Thoracic aorta (tissue), 2 donors: ENCODE measurements around the gene SGCG. TPM values are rescaled to one million over a fixed set of nuclear protein-coding genes. Genes with fewer than 3 reads are reported as not detected.
A peak's percentile ranks its signal among the peaks of the same experiment; 100 is the strongest.

Source experiments
- ATAC-seq: fragments of 150-250 bp; one replicate; pipeline ENCODE4 v1.8.0; 2017; ENCODE audit warnings: low read depth; ENCODE audit not compliant: insufficient number of reproducible peaks, low FRiP score
- DNase-seq: peaks from one replicate; pipeline ENCODE4 v3.0.0-alpha.2; 2020; ENCODE audit warnings: low spot score
- H3K27ac ChIP-seq, 2 donors: fragments of 200-600 bp; sonication (generic); 1 replicate in 1 of 2; 2 replicates in 1 of 2; pipeline ENCODE4 v1.5.1; 2016; ENCODE audit warnings: mild to moderate bottlenecking in 2 of 2, moderate library complexity in 2 of 2
- H3K27me3 ChIP-seq: fragments of 200-600 bp; sonication (generic); replicated peaks from 2 replicates; pipeline ENCODE4 v1.6.0; 2016; ENCODE audit warnings: mild to moderate bottlenecking; ENCODE audit not compliant: insufficient read depth
- H3K36me3 ChIP-seq: fragments of 200-600 bp; sonication (generic); one replicate; pipeline ENCODE4 v1.5.1; 2016
- H3K4me1 ChIP-seq, 2 donors: fragments of 200-600 bp; sonication (generic); 1 replicate in 1 of 2; 2 replicates in 1 of 2; pipeline versions ENCODE4 v1.5.1 to v1.6.0; 2016; ENCODE audit warnings: low read depth in 2 of 2, mild to moderate bottlenecking in 1 of 2; ENCODE audit not compliant: control insufficient read depth in 1 of 2
- H3K4me3 ChIP-seq: fragments of 200-600 bp; sonication (generic); 2 replicates; pipeline ENCODE4 v1.5.1; 2016; ENCODE audit warnings: mild to moderate bottlenecking
- H3K9me3 ChIP-seq: fragments of 200-600 bp; sonication (generic); 2 replicates; pipeline ENCODE4 v1.5.1; 2016
- total RNA-seq, 2 donors: library from RNA; depleted of rRNA; stranded (reverse); fragments of >200 nt; gene quantifications; one replicate each; pipeline versions ENCODE4 v1.1.0 to v1.2.3, GENCODE V29; 2016
- TF ChIP-seq, protein P1 (sequence below): fragments of 200-600 bp; sonication (generic); IDR thresholded peaks from one replicate; pipeline ENCODE4 v1.5.1; 2019; ENCODE audit warnings: antibody characterized with exemption

The SGCG gene
- total RNA-seq, 2 donors from 2014 or later = 2.0 to 3.4 TPM

DNA sequence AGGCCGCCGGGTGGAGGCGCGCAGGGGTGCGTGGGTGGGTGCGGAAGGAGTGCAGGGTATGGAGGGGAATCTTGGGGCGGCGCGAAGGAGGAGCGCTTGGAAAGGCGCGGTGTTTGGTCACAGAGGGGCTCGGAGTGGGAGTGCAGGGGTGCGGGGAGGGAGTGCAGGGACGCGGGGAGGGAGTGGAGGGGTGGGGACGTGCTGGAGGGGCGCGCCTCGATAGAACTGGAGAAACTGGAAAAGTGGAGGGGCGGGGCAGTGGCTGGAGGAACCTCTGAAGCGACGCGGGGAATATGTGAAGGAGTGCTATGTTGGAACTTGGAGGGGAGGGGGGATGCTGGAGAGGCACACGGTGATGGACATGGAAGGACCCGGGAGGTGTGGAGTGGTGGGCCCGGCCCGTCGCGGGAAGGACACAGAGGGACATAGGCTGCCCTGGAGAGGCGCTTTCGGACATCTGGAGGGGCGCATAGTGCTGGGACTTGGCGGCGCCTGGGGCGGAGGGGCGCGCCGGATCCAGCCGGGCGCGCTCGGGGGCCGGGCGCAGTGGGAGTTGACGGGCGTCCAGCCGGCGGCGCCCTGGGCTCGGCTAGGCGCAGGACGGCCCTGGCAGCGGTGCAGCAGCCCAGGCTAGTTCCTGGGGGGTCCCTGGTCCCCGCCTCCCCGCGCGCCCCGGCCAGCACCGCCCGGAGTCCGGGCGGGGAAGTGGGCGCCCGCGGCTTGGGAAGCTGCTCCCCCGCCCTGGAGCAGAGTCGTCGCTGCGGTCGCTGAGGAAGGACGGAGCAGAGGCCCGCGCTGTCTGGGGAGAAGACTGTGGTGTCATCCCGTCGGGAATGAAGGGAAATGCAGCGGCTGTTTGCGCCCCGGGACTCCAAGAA, 20.8 kb upstream of the SGCG start:
- ATAC-seq (no peak), DNase-seq (no peak)
- peak overlapping the region in 1 of 2 donors; percentile 34 for H3K27ac ChIP-seq
- H3K9me3 ChIP-seq = no peaks in the 10 kb centered on the region
- H3K4me1 ChIP-seq = peaks cover 0 to 4% of the 10 kb centered on the region in 2 donors
- no peaks in the 10 kb centered on the region for H3K36me3 ChIP-seq
- H3K27me3 ChIP-seq = no peaks in the 10 kb centered on the region
- TF ChIP-seq, protein P1, sequence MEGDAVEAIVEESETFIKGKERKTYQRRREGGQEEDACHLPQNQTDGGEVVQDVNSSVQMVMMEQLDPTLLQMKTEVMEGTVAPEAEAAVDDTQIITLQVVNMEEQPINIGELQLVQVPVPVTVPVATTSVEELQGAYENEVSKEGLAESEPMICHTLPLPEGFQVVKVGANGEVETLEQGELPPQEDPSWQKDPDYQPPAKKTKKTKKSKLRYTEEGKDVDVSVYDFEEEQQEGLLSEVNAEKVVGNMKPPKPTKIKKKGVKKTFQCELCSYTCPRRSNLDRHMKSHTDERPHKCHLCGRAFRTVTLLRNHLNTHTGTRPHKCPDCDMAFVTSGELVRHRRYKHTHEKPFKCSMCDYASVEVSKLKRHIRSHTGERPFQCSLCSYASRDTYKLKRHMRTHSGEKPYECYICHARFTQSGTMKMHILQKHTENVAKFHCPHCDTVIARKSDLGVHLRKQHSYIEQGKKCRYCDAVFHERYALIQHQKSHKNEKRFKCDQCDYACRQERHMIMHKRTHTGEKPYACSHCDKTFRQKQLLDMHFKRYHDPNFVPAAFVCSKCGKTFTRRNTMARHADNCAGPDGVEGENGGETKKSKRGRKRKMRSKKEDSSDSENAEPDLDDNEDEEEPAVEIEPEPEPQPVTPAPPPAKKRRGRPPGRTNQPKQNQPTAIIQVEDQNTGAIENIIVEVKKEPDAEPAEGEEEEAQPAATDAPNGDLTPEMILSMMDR = no peak
- peak overlapping the region; percentile 63 for H3K4me3 ChIP-seq

DNA sequence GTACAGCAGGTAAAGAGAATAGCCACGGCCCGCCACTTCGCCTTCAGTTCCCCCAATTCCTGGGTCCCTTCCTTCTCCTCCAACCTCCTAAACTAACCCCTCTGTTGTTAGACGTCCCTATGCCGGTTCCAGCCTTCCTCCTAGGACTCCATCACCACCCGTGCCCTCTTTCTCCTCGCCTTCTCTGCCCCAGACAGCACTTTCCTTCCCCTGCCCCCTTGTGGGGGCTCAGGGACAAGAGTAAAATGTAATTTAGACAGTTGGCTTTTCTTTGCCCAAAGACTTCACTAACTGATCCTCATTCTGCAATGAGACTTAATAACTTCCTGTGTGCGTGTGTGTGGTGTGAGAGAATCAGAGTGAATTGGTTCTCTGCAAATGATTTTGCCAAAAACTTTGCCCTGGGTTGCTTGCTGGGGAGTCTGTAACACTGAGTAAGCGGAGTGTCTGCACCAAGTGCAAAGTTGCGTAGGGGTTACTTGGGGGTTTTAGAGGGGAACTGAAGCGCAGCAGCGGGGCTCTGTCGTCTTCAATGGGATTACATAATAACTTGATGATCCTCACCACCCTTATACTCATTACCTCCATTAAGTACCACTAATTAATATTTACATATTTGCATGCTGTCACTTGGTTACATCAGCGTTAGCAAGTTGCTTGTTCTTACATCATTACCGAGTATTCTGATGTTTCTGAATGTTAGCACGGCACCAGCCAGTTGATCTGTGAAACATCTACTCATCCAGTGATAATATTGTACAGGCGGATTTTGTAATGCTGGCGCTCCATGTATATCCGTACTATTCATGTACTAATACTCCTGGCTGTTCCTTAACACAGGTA, 19.9 kb upstream of the SGCG start:
- DNase-seq = no peak
- no peak for ATAC-seq
- peaks cover 0 to 4% of the 10 kb centered on the region in 2 donors for H3K4me1 ChIP-seq
- TF ChIP-seq, protein P1 = no peak
- H3K36me3 ChIP-seq = no peaks in the 10 kb centered on the region
- H3K9me3 ChIP-seq = no peaks in the 10 kb centered on the region
- peak overlapping the region; percentile 63 for H3K4me3 ChIP-seq
- H3K27ac ChIP-seq = peak overlapping the region in 1 of 2 donors; percentile 34
- H3K27me3 ChIP-seq = no peaks in the 10 kb centered on the region

DNA sequence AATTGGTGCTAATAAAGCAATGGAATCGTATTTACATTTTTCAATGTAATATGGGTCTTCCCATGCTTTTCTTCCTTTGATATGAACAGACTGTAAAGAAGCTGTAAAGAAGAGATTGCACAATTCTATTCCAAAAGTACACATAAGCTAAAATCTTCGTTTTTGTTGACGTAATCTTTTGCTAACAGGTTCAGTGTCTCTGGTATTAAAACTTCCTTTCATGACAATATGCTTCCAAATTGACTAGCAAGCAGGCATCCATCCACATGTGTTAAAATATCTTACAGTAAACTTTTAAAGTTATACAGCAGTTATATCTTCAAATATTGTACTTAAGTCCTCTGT, 19.3 kb upstream of the SGCG start:
- TF ChIP-seq, protein P1 = no peak

DNA sequence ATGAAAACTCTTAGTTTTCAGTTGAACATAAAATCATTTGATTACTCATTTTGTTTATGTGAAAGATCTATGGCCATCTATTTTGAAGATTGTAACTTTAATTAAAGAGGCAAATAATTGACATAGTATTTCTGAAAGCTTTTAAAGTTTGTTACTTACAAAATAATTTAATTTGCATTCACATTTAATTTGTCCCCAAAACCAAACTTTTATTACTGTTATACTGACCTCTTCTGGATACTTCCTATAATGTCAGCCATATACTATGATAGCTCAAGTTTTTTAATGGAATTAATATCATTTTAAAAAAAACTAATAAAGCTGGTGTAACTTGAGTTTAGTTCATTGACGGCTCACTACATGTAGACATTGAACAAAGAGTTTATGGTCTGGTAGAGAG, 4.9 kb upstream of the SGCG start:
- no peaks in the 10 kb centered on the region for H3K4me1 ChIP-seq
- no peaks in the 10 kb centered on the region for H3K27me3 ChIP-seq
- no peak overlapping the region for H3K27ac ChIP-seq
- H3K9me3 ChIP-seq = no peaks in the 10 kb centered on the region
- ATAC-seq = no peak
- DNase-seq = no peak
- TF ChIP-seq, protein P1 = peak; percentile 10
- no peaks in the 10 kb centered on the region for H3K36me3 ChIP-seq
- no peak overlapping the region for H3K4me3 ChIP-seq

More for the DNA sequence above, 19.3 kb upstream of the SGCG start:
- Histone ChIP-seq H3K4me1 (peaks cover 0 to 4% of the 10 kb centered on the region in 2 donors), H3K9me3 (no peaks in the 10 kb centered on the region), H3K4me3 (no peak overlapping the region), H3K27me3 (no peaks in the 10 kb centered on the region), H3K36me3 (no peaks in the 10 kb centered on the region), H3K27ac (no peak overlapping the region)
- no peak for ATAC-seq
- DNase-seq = no peak

DNA sequence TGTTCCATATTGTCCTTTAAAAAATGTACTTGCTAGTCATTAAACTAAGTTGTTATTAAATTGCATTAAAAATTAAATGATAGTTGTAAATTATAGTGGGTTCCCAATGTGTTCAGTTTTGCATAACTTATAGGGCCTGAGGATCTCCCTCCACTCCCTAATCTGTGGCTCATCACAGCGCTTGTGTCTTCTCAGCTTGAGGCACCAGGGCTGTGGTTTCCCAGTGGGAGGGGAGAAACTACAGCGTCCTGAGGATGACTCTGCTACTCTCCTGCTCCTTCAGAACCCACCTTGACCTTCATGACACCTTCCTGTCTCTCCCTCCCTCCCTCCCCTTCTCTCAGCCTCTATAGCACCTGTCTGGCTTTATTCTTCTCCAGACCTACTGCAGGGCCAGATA, 1.4 kb downstream of the SGCG start:
- Histone ChIP-seq H3K36me3 (no peaks in the 10 kb centered on the region), H3K27ac (no peak overlapping the region), H3K4me1 (no peaks in the 10 kb centered on the region), H3K4me3 (no peak overlapping the region), H3K27me3 (no peaks in the 10 kb centered on the region), H3K9me3 (no peaks in the 10 kb centered on the region)
- TF ChIP-seq, protein P1 = no peak
- DNase-seq (no peak), ATAC-seq (no peak)
